Endothelial cell of umbilical vein (primary cell): Measurements from ENCODE around the gene POLD3. TPM values are rescaled to one million over a fixed set of nuclear protein-coding genes. Genes with fewer than 3 reads are reported as not detected.

ENCODE experiments used
- BruUV-seq: library from RNA; stranded (reverse); fragments of 400-500 nt; replicated peaks from 2 replicates; lab custom pipeline; 2021; lab: Mats Ljungman, UMichigan
- CTCF ChIA-PET: fragments of 300-600, 350-600 bp; sonication (Branson Sonifier 250); formaldehyde crosslinking; loops from one replicate; lab custom pipeline; 2021; ENCODE audit warnings: antibody characterized with exemption, inconsistent platforms; lab: Charles Lee
- POLR2A ChIA-PET: fragments of 300-600, 350-600 bp; sonication (Branson Sonifier 250); formaldehyde crosslinking; loops from one replicate; lab custom pipeline; 2021; ENCODE audit warnings: antibody characterized with exemption, inconsistent platforms; lab: Charles Lee
- DNase-seq: peaks from one replicate; pipeline ENCODE4 v3.0.0-alpha.2; 2011; ENCODE audit warnings: low read depth, low spot score
- FAIRE-seq: peaks from 2 replicates; lab custom pipeline; 2011; peaks lifted over from hg19 to GRCh38; lab: Jason Lieb, UNC
- H2AFZ ChIP-seq: 2 replicates; pipeline ENCODE4 v1.6.0; 2012; ENCODE audit warnings: low read depth, low read length, control low read depth, inconsistent platforms
- H3K27ac ChIP-seq: 2 replicates; pipeline ENCODE4 v1.5.1; 2011; ENCODE audit warnings: low read depth, mild to moderate bottlenecking, control low read depth, low read length, moderate library complexity; ENCODE audit not compliant: insufficient read depth
- H3K27me3 ChIP-seq, 2 experiments: 2 replicates each; pipeline versions ENCODE4 v1.6.0 to v1.6.1; 2011; ENCODE audit warnings: low read length in 2 of 2, mixed read lengths in 1 of 2; ENCODE audit not compliant: control insufficient read depth in 2 of 2, insufficient read depth in 2 of 2
- H3K36me3 ChIP-seq, 2 experiments: 2 replicates in 1 of 2; 3 replicates in 1 of 2; pipeline ENCODE4 v1.5.1; 2011; ENCODE audit warnings: low read length in 2 of 2, mild to moderate bottlenecking in 1 of 2, moderate library complexity in 1 of 2; ENCODE audit not compliant: control insufficient read depth in 2 of 2, insufficient read depth in 2 of 2; ENCODE audit errors: extremely low read depth in 1 of 2
- H3K4me1 ChIP-seq: 3 replicates; pipeline ENCODE4 v1.5.1; 2011; ENCODE audit warnings: mild to moderate bottlenecking, low read length; ENCODE audit not compliant: control insufficient read depth, insufficient read depth; ENCODE audit errors: extremely low read depth
- H3K4me2 ChIP-seq: 2 replicates; pipeline ENCODE4 v1.6.1; 2011; ENCODE audit warnings: low read length, control low read depth, mixed read lengths; ENCODE audit not compliant: insufficient read depth
- H3K4me3 ChIP-seq, 3 experiments: fragments of 200-600 bp in 1 of 3; sonication (generic), shearing (Covaris generic) in 1 of 3; replicated peaks in 1 of 3; 2 replicates each; pipeline ENCODE4 v1.5.1; 2011 to 2016; ENCODE audit warnings: control low read depth in 3 of 3, low read length in 3 of 3, mild to moderate bottlenecking in 2 of 3, inconsistent platforms in 1 of 3, low read depth in 1 of 3, moderate library complexity in 1 of 3; ENCODE audit not compliant: insufficient read depth in 1 of 3
- H3K79me2 ChIP-seq: 2 replicates; pipeline ENCODE4 v1.6.0; 2012; ENCODE audit warnings: low read length, inconsistent platforms; ENCODE audit not compliant: control insufficient read depth, insufficient read depth
- H3K9ac ChIP-seq: replicated peaks from 2 replicates; pipeline ENCODE3; 2011; ENCODE audit warnings: low read length, control low read depth; ENCODE audit not compliant: insufficient read depth; ENCODE audit errors: extremely low read depth
- H3K9me1 ChIP-seq: replicated peaks from 3 replicates; pipeline ENCODE4 v1.6.0; 2011; ENCODE audit warnings: mild to moderate bottlenecking, low read length; ENCODE audit not compliant: control insufficient read depth, insufficient read depth; ENCODE audit errors: extremely low read depth
- H3K9me3 ChIP-seq: replicated peaks from 2 replicates; pipeline ENCODE4 v1.5.1; 2012; ENCODE audit warnings: low read length, inconsistent platforms; ENCODE audit not compliant: control insufficient read depth, insufficient read depth
- H4K20me1 ChIP-seq: replicated peaks from 2 replicates; pipeline ENCODE3; 2011; ENCODE audit warnings: mild to moderate bottlenecking, low read length; ENCODE audit not compliant: control insufficient read depth, insufficient read depth; ENCODE audit errors: extremely low read depth
- EZH2 ChIP-seq: IDR thresholded peaks from 2 replicates; pipeline ENCODE4 v1.6.1; 2012; ENCODE audit warnings: borderline replicate concordance, low read depth, mild to moderate bottlenecking, moderate library complexity, low read length, inconsistent platforms; ENCODE audit not compliant: severe bottlenecking
- FOS ChIP-seq: IDR thresholded peaks from 2 replicates; pipeline ENCODE4 v1.6.1; 2011; ENCODE audit warnings: mild to moderate bottlenecking, low read length, moderate library complexity, borderline replicate concordance; ENCODE audit not compliant: insufficient read depth
- GATA2 ChIP-seq: IDR thresholded peaks from 2 replicates; pipeline ENCODE4 v1.7.0; 2011; ENCODE audit warnings: low read depth, mild to moderate bottlenecking, moderate library complexity, mixed read lengths, low read length; ENCODE audit not compliant: insufficient read length, insufficient read depth
- JUN ChIP-seq: IDR thresholded peaks from 2 replicates; pipeline ENCODE4 v1.6.1; 2011; ENCODE audit warnings: borderline replicate concordance, low read depth; ENCODE audit not compliant: insufficient read length, insufficient read depth
- POLR2A ChIP-seq: IDR thresholded peaks from 2 replicates; pipeline ENCODE4 v1.6.1; 2012; ENCODE audit warnings: low read depth, mild to moderate bottlenecking, control low read depth, low read length
- POLR2AphosphoS5 ChIP-seq: IDR thresholded peaks from 2 replicates; pipeline ENCODE4 v1.6.1; 2012; ENCODE audit warnings: low read depth, mild to moderate bottlenecking, control low read depth, low read length, moderate library complexity; ENCODE audit not compliant: insufficient read depth
- dilution Hi-C: fragments of 300-500 bp; cut with MboI; formaldehyde crosslinking; loops from one replicate; pipeline ENCODE4 v1.15.0; 2019; ENCODE audit warnings: low sequenced_read_pairs; ENCODE audit not compliant: extremely low pct_ligation_motif_present
- intact Hi-C: fragments of 100-400 bp; cut with micrococcal nuclease; formaldehyde crosslinking; loops from one replicate; pipeline ENCODE4 v1.10.0; 2022
- polyA plus RNA-seq, 4 experiments: library from polyadenylated mRNA; depleted of rRNA in 3 of 4; stranded (reverse) in 3 of 4; unstranded in 1 of 4; fragments of >200 nt; gene quantifications; 2 replicates each; pipeline versions ENCODE4 v1.2.1 to v1.2.3, GENCODE V29; 2011 to 2012; ENCODE audit warnings: missing spikeins in 1 of 4
- total RNA-seq: library from RNA; stranded (reverse); gene quantifications from 2 replicates; pipeline ENCODE4 v1.2.3, GENCODE V29; 2021
- TF ChIP-seq, protein P1 (sequence below): IDR thresholded peaks from 2 replicates; pipeline ENCODE4 v1.6.1; 2011; ENCODE audit not compliant: insufficient read depth, insufficient read length
- TF ChIP-seq, protein P2 (sequence below), 2 donors: IDR thresholded peaks; 1 replicate in 1 of 2; 2 replicates in 1 of 2; pipeline ENCODE4 v1.5.1; 2011; ENCODE audit warnings: low read length in 2 of 2, mild to moderate bottlenecking in 2 of 2, moderate library complexity in 2 of 2, control low read depth in 1 of 2, inconsistent platforms in 1 of 2, low read depth in 1 of 2; ENCODE audit not compliant: insufficient read depth in 1 of 2; ENCODE audit errors: extremely low read depth in 1 of 2

Gene POLD3
- total and polyA plus RNA-seq, 2 donors (not counting 3 experiments of a cell fraction or from before 2014, with no cell fraction given): 8.9 to 25.2 TPM

DNA sequence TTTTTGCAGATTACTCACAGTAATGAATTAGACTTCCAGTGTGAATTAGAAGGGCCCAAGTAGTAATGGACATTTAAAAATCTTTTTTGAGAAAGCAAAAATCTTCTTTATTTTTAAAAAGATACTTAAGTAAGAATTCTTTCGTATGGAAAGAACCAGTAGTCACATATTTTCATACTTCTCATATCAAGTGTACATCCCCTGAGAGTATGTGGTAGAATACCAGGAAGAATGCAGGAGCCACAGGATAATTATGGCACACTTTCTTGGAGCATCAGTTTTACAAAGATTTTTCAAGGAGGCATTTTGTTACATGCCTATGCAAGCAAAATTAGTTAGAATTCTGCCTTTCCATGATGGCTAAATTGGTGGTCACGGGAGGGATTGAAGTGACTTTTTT lies 28.1 kb downstream of the POLD3 start:
- no TSS peak for BruUV-seq
- no peak overlapping the region for H3K4me2 ChIP-seq
- FAIRE-seq (no peak), DNase-seq (no peak)
- no peak overlapping the region for H3K4me3 ChIP-seq
- H3K9me3 ChIP-seq: no peaks in the 10 kb centered on the region
- no peak overlapping the region for H3K27ac ChIP-seq
- intact Hi-C loops (no loop called here), dilution Hi-C loops (no loop called here)
- no peaks in the 10 kb centered on the region for H3K9me1 ChIP-seq
- ChIA-PET CTCF (interaction anchor here (1.1 to 1.5 kb wide), 3 partner anchors 10 to 166 kb away, joined by 3 read pairs; no protein-coding TSS in a partner anchor), POLR2A (no interaction called here)
- H3K4me1 ChIP-seq: no peaks in the 10 kb centered on the region
- no peaks in the 10 kb centered on the region for H3K27me3 ChIP-seq
- TF ChIP-seq FOS (no peak), GATA2 (no peak), POLR2AphosphoS5 (no peak), POLR2A (no peak), JUN (no peak), EZH2 (no peak)
- TF ChIP-seq, protein P1, sequence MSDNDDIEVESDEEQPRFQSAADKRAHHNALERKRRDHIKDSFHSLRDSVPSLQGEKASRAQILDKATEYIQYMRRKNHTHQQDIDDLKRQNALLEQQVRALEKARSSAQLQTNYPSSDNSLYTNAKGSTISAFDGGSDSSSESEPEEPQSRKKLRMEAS: no peak
- TF ChIP-seq, protein P2, sequence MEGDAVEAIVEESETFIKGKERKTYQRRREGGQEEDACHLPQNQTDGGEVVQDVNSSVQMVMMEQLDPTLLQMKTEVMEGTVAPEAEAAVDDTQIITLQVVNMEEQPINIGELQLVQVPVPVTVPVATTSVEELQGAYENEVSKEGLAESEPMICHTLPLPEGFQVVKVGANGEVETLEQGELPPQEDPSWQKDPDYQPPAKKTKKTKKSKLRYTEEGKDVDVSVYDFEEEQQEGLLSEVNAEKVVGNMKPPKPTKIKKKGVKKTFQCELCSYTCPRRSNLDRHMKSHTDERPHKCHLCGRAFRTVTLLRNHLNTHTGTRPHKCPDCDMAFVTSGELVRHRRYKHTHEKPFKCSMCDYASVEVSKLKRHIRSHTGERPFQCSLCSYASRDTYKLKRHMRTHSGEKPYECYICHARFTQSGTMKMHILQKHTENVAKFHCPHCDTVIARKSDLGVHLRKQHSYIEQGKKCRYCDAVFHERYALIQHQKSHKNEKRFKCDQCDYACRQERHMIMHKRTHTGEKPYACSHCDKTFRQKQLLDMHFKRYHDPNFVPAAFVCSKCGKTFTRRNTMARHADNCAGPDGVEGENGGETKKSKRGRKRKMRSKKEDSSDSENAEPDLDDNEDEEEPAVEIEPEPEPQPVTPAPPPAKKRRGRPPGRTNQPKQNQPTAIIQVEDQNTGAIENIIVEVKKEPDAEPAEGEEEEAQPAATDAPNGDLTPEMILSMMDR (IDR thresholded peaks at IDR 0.05; ENCODE audit: extremely low read depth in 1 of 2, insufficient read depth in 1 of 2, low read depth in 1 of 2, low read length in 2 of 2): no peak
- H3K79me2 ChIP-seq: no peaks in the 10 kb centered on the region
- no peak overlapping the region for H2AFZ ChIP-seq
- H3K9ac ChIP-seq: no peak overlapping the region
- no peaks in the 10 kb centered on the region for H4K20me1 ChIP-seq
- H3K36me3 ChIP-seq: peaks cover 2 to 5% of the 10 kb centered on the region in 2 experiments
